GM18526 (cell line): ENCODE data around the gene ATAD3C.
A peak's percentile ranks its signal among the peaks of the same experiment; 100 is the strongest.

Experiments
- POLR2A ChIP-seq: IDR thresholded peaks from 3 replicates; pipeline ENCODE4 v1.6.1; 2011; ENCODE audit not compliant: insufficient read length; ENCODE audit errors: extremely low read depth

ATAD3C gene

GRCh38 chr1:1460540-1461130 is 11.1 kb downstream of the ATAD3C start:
- TF ChIP-seq POLR2A = no peak

- TF ChIP-seq POLR2A = no peak
These were observed 12.3 kb downstream of the ATAD3C start for GRCh38 chr1:1461721-1462317.

- no peak for TF ChIP-seq POLR2A
These were observed 13.0 kb downstream of the ATAD3C start for GRCh38 chr1:1462318-1462966.

- no peak for TF ChIP-seq POLR2A
These were observed 13.8 kb downstream of the ATAD3C start for GRCh38 chr1:1463312-1463711.

- TF ChIP-seq POLR2A = no peak
These were observed 21.3 kb downstream of the ATAD3C start for GRCh38 chr1:1470626-1471388.

- TF ChIP-seq POLR2A = peak; percentile 66
These were observed 22.0 kb downstream of the ATAD3C start, which contains the start of gene ATAD3B for GRCh38 chr1:1471389-1472052. Gene ATAD3B (plus strand): TSS chr1:1471765. CDS start chr1:1471885, 120 bp downstream.

GRCh38 chr1:1477206-1477605 is 27.7 kb downstream of the ATAD3C start:
- TF ChIP-seq POLR2A = no peak

- no peak for TF ChIP-seq POLR2A
These were observed 30.3 kb downstream of the ATAD3C start for GRCh38 chr1:1479547-1480487.

GRCh38 chr1:1482856-1483255 is 33.4 kb downstream of the ATAD3C start:
- TF ChIP-seq POLR2A = no peak

GRCh38 chr1:1483714-1484113 is 34.2 kb downstream of the ATAD3C start:
- no peak for TF ChIP-seq POLR2A

- no peak for TF ChIP-seq POLR2A
These were observed 38.2 kb downstream of the ATAD3C start for GRCh38 chr1:1487701-1488100.

GRCh38 chr1:1489231-1489630 is 39.7 kb downstream of the ATAD3C start:
- no peak for TF ChIP-seq POLR2A

GRCh38 chr1:1489861-1490260 is 40.4 kb downstream of the ATAD3C start:
- no peak for TF ChIP-seq POLR2A

- TF ChIP-seq POLR2A = no peak
These were observed 41.2 kb downstream of the ATAD3C start for GRCh38 chr1:1490633-1491230.
